H1 (cell line): ENCODE data around the gene CKM. TPM values are rescaled to one million over a fixed set of nuclear protein-coding genes. Genes with fewer than 3 reads are reported as not detected.
A peak's percentile ranks its signal among the peaks of the same experiment; 100 is the strongest.

Source experiments
- CTCF ChIA-PET: fragments of 300-600 bp; sonication (Branson Sonifier 250); formaldehyde crosslinking; loops from one replicate; lab custom pipeline; 2021; ENCODE audit not compliant: partially characterized antibody; lab: Charles Lee
- POLR2A ChIA-PET: fragments of 300-600 bp; sonication (Branson Sonifier 250); formaldehyde crosslinking; loops from one replicate; lab custom pipeline; 2021; ENCODE audit warnings: inconsistent platforms; ENCODE audit not compliant: partially characterized antibody; lab: Charles Lee
- DNase-seq, 2 experiments: peaks; one replicate each; pipeline versions ENCODE4 v3.0.0 to v3.0.0-alpha.2; 2010 to 2022; ENCODE audit warnings: low spot score in 2 of 2, low read depth in 1 of 2, mixed read lengths in 1 of 2
- FAIRE-seq: peaks from 2 replicates; lab custom pipeline; 2011; peaks lifted over from hg19 to GRCh38; lab: Jason Lieb, UNC
- H2AFZ ChIP-seq: 2 replicates; pipeline ENCODE4 v1.8.1; 2012; ENCODE audit warnings: low read length, inconsistent platforms
- H2AK5ac ChIP-seq: 2 replicates; pipeline ENCODE4 v1.6.1; 2013; ENCODE audit warnings: low read depth, low read length
- H2BK120ac ChIP-seq: replicated peaks from 2 replicates; pipeline ENCODE3; 2013; ENCODE audit warnings: low read depth, low read length, inconsistent platforms
- H2BK12ac ChIP-seq: 2 replicates; pipeline ENCODE4 v1.6.1; 2013; ENCODE audit warnings: low read depth, low read length
- H2BK15ac ChIP-seq: 2 replicates; pipeline ENCODE4 v1.6.1; 2013; ENCODE audit warnings: low read length
- H2BK20ac ChIP-seq: 2 replicates; pipeline ENCODE4 v1.6.1; 2013; ENCODE audit warnings: low read length
- H2BK5ac ChIP-seq: 2 replicates; pipeline ENCODE4 v1.6.1; 2013; ENCODE audit warnings: low read depth, low read length
- H3K14ac ChIP-seq: 2 replicates; pipeline ENCODE4 v1.6.1; 2013; ENCODE audit warnings: inconsistent platforms; ENCODE audit not compliant: insufficient read length
- H3K18ac ChIP-seq: 2 replicates; pipeline ENCODE4 v1.6.1; 2013; ENCODE audit warnings: low read length; ENCODE audit errors: extremely low read depth
- H3K23ac ChIP-seq: 2 replicates; pipeline ENCODE4 v1.6.1; 2013; ENCODE audit warnings: inconsistent platforms; ENCODE audit not compliant: insufficient read length
- H3K23me2 ChIP-seq: 2 replicates; pipeline ENCODE4 v1.6.1; 2013; ENCODE audit warnings: low read depth, low read length
- H3K27ac ChIP-seq: 2 replicates; pipeline ENCODE4 v1.6.1; 2011; ENCODE audit warnings: low read depth, low read length, inconsistent platforms
- H3K27me3 ChIP-seq, 4 experiments: replicated peaks in 1 of 4; 1 replicate in 1 of 4; 2 replicates in 3 of 4; pipeline versions ENCODE4 v1.6.1 to v1.8.1; 2011 to 2013; ENCODE audit warnings: low read length in 3 of 4, mild to moderate bottlenecking in 3 of 4, inconsistent platforms in 2 of 4, mixed read lengths in 2 of 4, moderate library complexity in 1 of 4; ENCODE audit not compliant: control insufficient read depth in 3 of 4, insufficient read depth in 3 of 4; ENCODE audit errors: extremely low read depth in 1 of 4
- H3K36me3 ChIP-seq, 4 experiments: 2 replicates each; pipeline versions ENCODE4 v1.6.1 to v1.8.1; 2011 to 2013; ENCODE audit warnings: mild to moderate bottlenecking in 4 of 4, low read length in 3 of 4, moderate library complexity in 2 of 4, control low read depth in 1 of 4, inconsistent platforms in 1 of 4; ENCODE audit not compliant: insufficient read depth in 4 of 4, control insufficient read depth in 2 of 4
- H3K4ac ChIP-seq: replicated peaks from 2 replicates; pipeline ENCODE3; 2013; ENCODE audit warnings: low read length, low read depth, mixed read lengths, inconsistent platforms; ENCODE audit not compliant: insufficient read length
- H3K4me1 ChIP-seq, 4 experiments: replicated peaks in 1 of 4; 1 replicate in 1 of 4; 2 replicates in 3 of 4; pipeline versions ENCODE4 v1.6.1 to v1.8.1; 2011 to 2013; ENCODE audit warnings: low read length in 3 of 4, inconsistent platforms in 2 of 4, mixed read lengths in 1 of 4; ENCODE audit not compliant: insufficient read depth in 4 of 4, control insufficient read depth in 3 of 4
- H3K4me2 ChIP-seq, 2 experiments: 2 replicates each; pipeline versions ENCODE4 v1.6.1 to v1.8.1; 2011 to 2013; ENCODE audit warnings: low read depth in 2 of 2, low read length in 2 of 2, control low read depth in 1 of 2, inconsistent platforms in 1 of 2, mild to moderate bottlenecking in 1 of 2; ENCODE audit not compliant: insufficient read depth in 1 of 2
- H3K4me3 ChIP-seq, 4 experiments: fragments of 200-600, 300-600 bp in 1 of 4; sonication (generic), shearing (Covaris generic), sonication (Bioruptor Twin) in 1 of 4; 2 replicates each; pipeline versions ENCODE4 v1.5.1 to v1.8.1; 2011 to 2016; ENCODE audit warnings: low read length in 4 of 4, low read depth in 3 of 4, control low read depth in 2 of 4, inconsistent platforms in 2 of 4, mild to moderate bottlenecking in 2 of 4, mixed read lengths in 1 of 4, moderate library complexity in 1 of 4; ENCODE audit not compliant: insufficient read depth in 2 of 4; ENCODE audit errors: extremely low read depth in 1 of 4
- H3K56ac ChIP-seq: replicated peaks from 2 replicates; pipeline ENCODE3; 2013; ENCODE audit warnings: low read depth, mild to moderate bottlenecking, mixed read lengths, low read length, inconsistent platforms; ENCODE audit not compliant: insufficient read length
- H3K79me1 ChIP-seq: 2 replicates; pipeline ENCODE4 v1.6.1; 2013; ENCODE audit warnings: low read depth, low read length, control low read depth
- H3K79me2 ChIP-seq, 2 experiments: 2 replicates each; pipeline versions ENCODE4 v1.6.1 to v1.8.1; 2012 to 2013; ENCODE audit warnings: low read length in 2 of 2, mild to moderate bottlenecking in 2 of 2, inconsistent platforms in 1 of 2; ENCODE audit not compliant: insufficient read depth in 2 of 2, control insufficient read depth in 1 of 2
- H3K9ac ChIP-seq, 4 experiments: replicated peaks in 1 of 4; 1 replicate in 1 of 4; 2 replicates in 3 of 4; pipeline versions ENCODE4 v1.6.1 to v1.8.1; 2011 to 2013; ENCODE audit warnings: low read depth in 3 of 4, low read length in 3 of 4, control low read depth in 2 of 4, mild to moderate bottlenecking in 2 of 4, moderate library complexity in 2 of 4, inconsistent platforms in 1 of 4; ENCODE audit errors: extremely low read depth in 1 of 4
- H3K9me3 ChIP-seq, 2 experiments: 2 replicates each; pipeline versions ENCODE4 v1.6.1 to v1.8.1; 2012 to 2013; ENCODE audit warnings: mild to moderate bottlenecking in 2 of 2, moderate library complexity in 2 of 2, control low read depth in 1 of 2, inconsistent platforms in 1 of 2, low read depth in 1 of 2, low read length in 1 of 2, mixed read lengths in 1 of 2; ENCODE audit not compliant: insufficient read depth in 2 of 2
- H4K20me1 ChIP-seq, 2 experiments: replicated peaks in 1 of 2; 2 replicates each; pipeline versions ENCODE3 to v1.8.1; 2011 to 2013; ENCODE audit warnings: inconsistent platforms in 2 of 2, low read length in 2 of 2, mild to moderate bottlenecking in 1 of 2; ENCODE audit not compliant: insufficient read depth in 2 of 2, control insufficient read depth in 1 of 2
- H4K5ac ChIP-seq: 2 replicates; pipeline ENCODE4 v1.6.1; 2013; ENCODE audit warnings: low read length, low read depth, mixed read lengths, inconsistent platforms; ENCODE audit not compliant: insufficient read length
- H4K8ac ChIP-seq: 2 replicates; pipeline ENCODE4 v1.8.0; 2013; ENCODE audit warnings: mild to moderate bottlenecking, moderate library complexity, low read length, inconsistent platforms; ENCODE audit not compliant: insufficient read depth; ENCODE audit errors: extremely low read depth
- H4K91ac ChIP-seq: replicated peaks from 2 replicates; pipeline ENCODE3; 2013; ENCODE audit warnings: low read length, mixed read lengths, inconsistent platforms; ENCODE audit not compliant: insufficient read length
- BCL11A ChIP-seq, 2 experiments: IDR thresholded peaks; one replicate each; pipeline ENCODE4 v1.6.1; 2011; ENCODE audit warnings: low read depth in 2 of 2, low read length in 2 of 2, mild to moderate bottlenecking in 2 of 2
- GTF2F1 ChIP-seq: IDR thresholded peaks from 2 replicates; pipeline ENCODE4 v1.6.1; 2012; ENCODE audit warnings: low read depth, low read length, improper control_type of control experiment, borderline replicate concordance
- KDM4A ChIP-seq: IDR thresholded peaks from one replicate; pipeline ENCODE4 v1.7.1; 2012; ENCODE audit warnings: low read depth, mild to moderate bottlenecking, moderate library complexity, low read length, inconsistent platforms; ENCODE audit not compliant: severe bottlenecking
- MAX ChIP-seq: IDR thresholded peaks from 2 replicates; pipeline ENCODE4 v1.6.1; 2012; ENCODE audit warnings: inconsistent platforms
- PHF8 ChIP-seq: fragments of 200-600 bp; sonication (generic); conservative IDR thresholded peaks from 2 replicates; pipeline ENCODE4 v1.7.1; 2012; ENCODE audit warnings: low read depth, mild to moderate bottlenecking, inconsistent platforms, low read length, moderate library complexity
- POLR2AphosphoS5 ChIP-seq: IDR thresholded peaks from 2 replicates; pipeline ENCODE4 v1.6.1; 2011; ENCODE audit warnings: low read depth, low read length
- RAD21 ChIP-seq, 2 experiments: IDR thresholded peaks in 1 of 2; conservative IDR thresholded peaks in 1 of 2; 2 replicates each; pipeline ENCODE4 v1.6.1; 2011; ENCODE audit warnings: low read depth in 2 of 2, low read length in 2 of 2, improper control_type of control experiment in 1 of 2, inconsistent platforms in 1 of 2, mild to moderate bottlenecking in 1 of 2, moderate library complexity in 1 of 2
- RXRA ChIP-seq: IDR thresholded peaks from 2 replicates; pipeline ENCODE4 v1.6.1; 2011; ENCODE audit warnings: low read depth, mild to moderate bottlenecking, low read length, moderate library complexity; ENCODE audit not compliant: insufficient read depth
- SP1 ChIP-seq: IDR thresholded peaks from 2 replicates; pipeline ENCODE4 v1.6.1; 2011; ENCODE audit warnings: low read depth, low read length
- TCF12 ChIP-seq: IDR thresholded peaks from 2 replicates; pipeline ENCODE4 v1.6.1; 2011; ENCODE audit warnings: low read depth, mild to moderate bottlenecking, low read length
- WGBS, 2 experiments: shearing (Covaris generic) in 1 of 2; methylation state at CpG; one replicate each; pipeline versions ENCODE4 v1.1.6 to v1.1.7; 2013 to 2015; ENCODE audit warnings: low lambda C conversion rate in 2 of 2, mixed read lengths in 2 of 2, inconsistent platforms in 1 of 2, low coverage in 1 of 2, missing lambda C conversion rate in 1 of 2; ENCODE audit not compliant: insufficient replicate concordance in 2 of 2, insufficient coverage in 1 of 2, insufficient read length in 1 of 2; ENCODE audit errors: extremely low coverage in 1 of 2, missing lambda C conversion rate in 1 of 2; 5-methylcytosine and 5-hydroxymethylcytosine counted together
- polyA plus RNA-seq, 7 experiments: library from polyadenylated mRNA; depleted of rRNA in 3 of 7; stranded (reverse) in 5 of 7; unstranded in 2 of 7; fragments of >200 nt in 5 of 7; fragments of 200-250 nt in 2 of 7; gene quantifications; 1 replicate in 5 of 7; 2 replicates in 1 of 7; 4 replicates in 1 of 7; pipeline versions ENCODE4 v1.2.1 to v1.2.3, GENCODE V29; 2011 to 2013; ENCODE audit warnings: missing spikeins in 2 of 7, mixed read lengths in 2 of 7
- total RNA-seq: library from RNA; stranded (reverse); fragmentation: NEBNext Ultra II Directional; extraction: Animal tissue kit (Norgen Biotek cat#: 25700); gene quantifications from 2 replicates; pipeline ENCODE4 v1.2.1, GENCODE V29; 2021

Gene CKM
- total and polyA plus RNA-seq, 2 of the 8 experiments (the other 6 are each of a cell fraction or from before 2014, with no cell fraction given), result 0.08 TPM; not detected in 1

DNA sequence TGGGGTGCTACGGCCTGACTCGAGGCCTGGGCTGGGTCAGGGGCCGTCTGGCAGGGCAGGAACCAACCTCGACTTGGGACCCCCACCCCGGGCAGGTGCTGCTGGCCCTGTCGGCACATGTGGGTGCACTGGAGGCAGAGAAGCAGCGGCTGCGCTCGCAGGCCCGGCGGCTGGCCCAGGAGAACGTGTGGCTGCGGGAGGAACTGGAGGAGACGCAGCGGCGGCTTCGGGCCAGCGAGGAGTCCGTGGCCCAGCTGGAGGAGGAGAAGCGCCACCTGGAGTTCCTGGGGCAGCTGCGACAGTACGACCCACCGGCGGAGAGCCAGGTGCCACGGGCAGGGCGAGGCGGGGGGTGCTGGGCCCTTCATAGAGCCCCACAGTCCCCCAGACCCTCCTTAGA lies 23.8 kb upstream of the CKM start:
- Histone ChIP-seq H3K27me3 (peaks cover 1 to 9% (median 6%) of the 10 kb centered on the region in 4 experiments; a peak in 6 of 7 replicates), H3K56ac (no peak overlapping the region), H3K9me3 (no peaks in the 10 kb centered on the region), H3K79me1 (no peaks in the 10 kb centered on the region), H2BK12ac (no peak overlapping the region), H3K14ac (no peak overlapping the region), H2BK20ac (no peak overlapping the region), H2AFZ (no peak overlapping the region), H2BK120ac (no peak overlapping the region), H3K9ac (no peak overlapping the region), H4K5ac (no peak overlapping the region), H3K23me2 (no peaks in the 10 kb centered on the region; the same call in 1 of the 2 replicates), H4K91ac (no peak overlapping the region), H3K4me2 (no peak overlapping the region), H2BK15ac (no peak overlapping the region), H2AK5ac (no peak overlapping the region), H3K36me3 (peaks cover 2 to 15% (median 9%) of the 10 kb centered on the region in 4 experiments; a peak in 5 of 8 replicates), H3K4me3 (no peak overlapping the region), H3K79me2 (no peaks in the 10 kb centered on the region), H4K20me1 (peaks cover 1 to 20% of the 10 kb centered on the region in 2 experiments), H3K18ac (no peak overlapping the region), H3K4ac (no peak overlapping the region), H3K27ac (no peak overlapping the region), H2BK5ac (no peak overlapping the region), H3K23ac (no peak overlapping the region), H3K4me1 (peaks cover 0 to 9% (median 5%) of the 10 kb centered on the region in 4 experiments; a peak in 2 of 7 replicates), H4K8ac (peak overlapping the region; percentile 68; the same call in 1 of the 2 replicates)
- WGBS, 2 experiments, result 79% methylated on average over 26 of the region's 27 CpGs; no CpG with 5 or more reads in 1 of the 2 experiments
- FAIRE-seq (no peak), DNase-seq (no peak)
- CTCF ChIA-PET, result interaction anchor here (1.0 to 2.5 kb wide), 3 partner anchors 9 to 57 kb away, joined by 3 to 7 read pairs (median 5); no protein-coding TSS in a partner anchor
- POLR2A ChIA-PET, result interaction anchor here (1.4 to 4.9 kb wide), 2 partner anchors 11 to 17 kb away, joined by 5 to 25 read pairs; no protein-coding TSS in a partner anchor
- TF ChIP-seq KDM4A (no peak), PHF8 (no peak), RAD21 (IDR thresholded peaks at IDR 0.05 in 1 of 2, conservative IDR thresholded peaks at IDR 0.05 in 1 of 2; ENCODE audit: low read depth in 2 of 2, low read length in 2 of 2) (peak; percentile 8 to 28; a peak in 3 of 4 replicates), SP1 (no peak), TCF12 (no peak), POLR2AphosphoS5 (no peak), MAX (peak; percentile 20; the same call in 1 of the 2 replicates), GTF2F1 (no peak), RXRA (no peak), BCL11A (IDR thresholded peaks at IDR 0.05; ENCODE audit: low read depth in 2 of 2, low read length in 2 of 2) (no peak)
